GM21360 (cell line): ENCODE measurements around the gene STRN.
"Not testable (repeated sequence)": the region's sequence is repeated elsewhere in the genome, so short reads cannot be mapped to it uniquely, and the experiment has no call there.

Source experiments
- ATAC-seq: cut with Tn5 transposase; IDR thresholded peaks from one replicate; pipeline ENCODE4 v1.9.1; 2021; ENCODE audit warnings: mild to moderate bottlenecking, moderate library complexity; ENCODE audit not compliant: unreplicated experiment

STRN gene

GRCh38 chr2:36963734-36964133 is 2.6 kb downstream of the STRN start:
- no peak for ATAC-seq

DNA sequence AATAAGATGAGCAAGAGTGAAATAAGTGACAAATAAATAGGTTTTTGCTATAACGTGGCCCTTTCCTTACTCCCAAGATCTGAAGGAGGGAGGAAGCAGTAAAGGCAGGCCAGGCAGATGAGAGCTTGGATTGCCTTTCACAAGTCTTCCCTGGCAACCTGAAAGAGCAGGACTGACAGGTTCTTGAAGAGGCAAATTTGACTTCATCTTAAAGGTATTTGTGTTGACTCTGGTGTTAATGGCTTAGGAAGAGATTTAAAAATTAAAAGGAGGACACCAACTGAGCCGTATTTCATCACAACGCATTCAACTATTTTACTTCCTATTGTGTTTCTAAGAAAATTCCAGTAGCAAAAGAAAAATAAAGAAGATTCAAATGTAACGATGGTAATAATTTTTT is 3.2 kb downstream of the STRN start:
- ATAC-seq, result no peak

GRCh38 chr2:36960773-36961172 is 5.6 kb downstream of the STRN start:
- no peak for ATAC-seq

DNA sequence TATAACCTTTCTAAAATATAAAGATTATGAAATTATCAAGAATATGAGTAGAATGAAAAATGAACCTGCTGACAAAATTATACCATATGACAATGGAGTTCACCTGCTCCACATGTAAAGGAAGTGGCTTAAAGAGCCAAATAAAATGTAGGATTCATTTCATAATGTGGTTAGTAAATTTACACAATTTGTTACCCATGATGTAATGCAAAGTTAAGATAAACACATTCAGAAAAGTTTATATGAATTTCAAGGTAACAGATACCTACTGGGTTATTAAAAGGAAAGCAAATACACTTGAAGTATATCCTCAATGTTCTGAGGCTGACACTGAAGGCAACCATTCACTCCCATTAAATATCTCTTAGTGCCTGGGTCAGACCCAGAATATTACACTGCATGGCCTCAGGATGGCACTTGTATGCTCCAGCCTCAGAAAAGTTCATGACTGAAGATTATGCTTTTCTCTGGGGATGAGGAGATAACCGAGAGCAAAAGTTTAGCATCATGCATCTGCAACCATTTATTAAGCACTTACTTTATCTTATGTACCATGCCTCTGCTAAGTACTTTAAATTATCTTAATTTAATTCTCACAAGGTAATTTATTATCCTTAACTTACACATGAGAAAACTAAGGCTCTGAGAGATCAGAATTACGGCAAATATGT is 6.2 kb downstream of the STRN start:
- ATAC-seq, result no peak

GRCh38 chr2:36954977-36955607 is 11.2 kb downstream of the STRN start:
- no peak for ATAC-seq

GRCh38 chr2:36952748-36953197 is 13.6 kb downstream of the STRN start:
- ATAC-seq, result no peak

DNA sequence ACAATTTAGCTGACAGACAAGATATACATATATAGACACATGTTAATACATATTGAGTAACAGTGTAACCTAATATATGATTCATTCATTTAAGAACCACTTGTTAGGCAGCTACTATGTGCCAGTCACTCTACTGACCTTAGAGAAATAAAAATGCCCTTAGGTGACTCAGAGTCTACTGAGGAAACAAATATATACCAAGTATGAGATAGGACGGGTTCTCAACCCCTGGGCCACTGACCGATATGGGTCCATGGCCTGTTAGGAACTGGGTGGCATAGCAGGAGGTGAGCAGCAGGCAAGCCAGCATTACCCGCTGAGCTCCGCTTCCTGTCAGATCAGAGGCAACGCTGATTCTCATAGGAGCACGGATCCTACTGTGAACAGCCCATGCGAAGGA is 14.8 kb downstream of the STRN start:
- ATAC-seq, result no peak

GRCh38 chr2:36951027-36951518 is 15.3 kb downstream of the STRN start:
- ATAC-seq, result no peak

DNA sequence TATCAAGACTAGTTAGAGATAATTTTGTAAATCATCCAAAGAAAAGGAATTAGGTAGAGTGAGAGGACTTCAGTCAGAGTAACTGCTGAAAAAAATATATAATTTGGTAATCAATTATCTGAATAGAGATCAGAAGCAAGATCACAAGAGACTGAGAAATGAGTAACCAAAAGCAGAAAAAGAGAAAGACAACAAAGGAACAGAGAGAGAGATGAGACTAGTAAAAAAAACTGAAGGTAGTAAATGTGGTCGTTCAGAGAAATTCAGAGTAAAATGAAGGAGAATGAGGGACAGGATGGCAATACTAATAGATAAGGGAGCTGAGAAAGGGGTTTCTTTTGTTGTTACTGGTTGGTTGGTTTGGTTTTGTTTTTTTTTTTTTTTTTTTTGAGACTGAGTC is 16.5 kb downstream of the STRN start:
- no peak for ATAC-seq

- ATAC-seq, result not testable (repeated sequence)
Measured at GRCh38 chr2:36945240-36945639, 21.1 kb downstream of the STRN start.

DNA sequence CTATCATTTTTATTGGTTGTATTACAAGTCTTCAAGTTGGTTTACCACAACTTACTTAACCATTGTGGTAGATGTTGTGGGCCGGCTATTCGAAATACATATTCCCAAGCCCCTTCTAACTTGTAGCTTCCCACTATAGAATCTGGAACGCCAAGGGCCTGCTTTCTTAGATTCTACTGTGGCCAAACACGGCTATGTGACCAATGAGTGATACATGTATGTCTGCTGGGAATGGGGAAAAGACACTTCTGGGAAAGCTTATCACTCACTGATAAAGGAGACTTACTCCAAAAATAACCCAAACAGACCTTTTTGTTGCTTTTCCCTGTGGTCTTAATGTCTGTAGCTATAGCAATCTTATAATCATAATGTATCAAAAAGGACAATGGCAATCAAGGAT is 24.5 kb downstream of the STRN start:
- no peak for ATAC-seq

DNA sequence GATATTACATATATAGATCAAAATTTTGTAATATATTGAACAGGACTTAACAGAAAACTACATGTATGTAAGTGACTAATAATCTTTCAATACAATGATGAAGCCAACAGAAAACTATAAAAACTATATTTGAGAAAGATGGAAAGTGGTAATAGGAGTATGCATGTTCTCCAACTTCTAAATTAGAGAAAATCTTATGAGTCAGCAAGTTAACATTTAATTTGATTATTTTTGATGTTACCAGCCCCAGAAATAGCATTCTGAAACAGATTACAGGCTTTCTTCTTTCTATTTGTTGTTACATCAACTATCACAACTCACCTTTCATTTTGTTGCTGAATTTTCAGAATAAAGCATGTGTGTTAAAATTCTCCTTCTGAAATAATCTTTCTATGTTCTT is 29.8 kb downstream of the STRN start:
- not testable (repeated sequence) for ATAC-seq

DNA sequence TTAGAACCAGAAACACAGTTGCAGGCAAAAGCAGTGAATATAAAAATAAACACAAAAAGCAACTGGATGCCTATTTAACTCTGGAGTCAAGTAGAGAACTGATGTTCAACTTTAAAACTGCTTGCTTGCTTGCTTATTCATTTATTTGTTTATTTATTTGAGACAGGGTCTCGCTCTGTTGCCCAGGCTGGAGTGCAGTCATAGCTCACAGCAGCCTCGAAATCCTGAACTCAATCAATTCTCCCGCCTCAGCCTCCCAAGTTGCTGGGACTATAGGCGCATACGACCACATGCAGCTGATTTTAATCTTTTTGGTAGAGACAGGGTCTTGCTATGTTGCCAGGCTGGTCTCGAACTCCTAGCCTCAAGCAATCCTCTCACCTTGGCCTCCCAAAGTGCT is 34.6 kb downstream of the STRN start:
- ATAC-seq, result not testable (repeated sequence)

DNA sequence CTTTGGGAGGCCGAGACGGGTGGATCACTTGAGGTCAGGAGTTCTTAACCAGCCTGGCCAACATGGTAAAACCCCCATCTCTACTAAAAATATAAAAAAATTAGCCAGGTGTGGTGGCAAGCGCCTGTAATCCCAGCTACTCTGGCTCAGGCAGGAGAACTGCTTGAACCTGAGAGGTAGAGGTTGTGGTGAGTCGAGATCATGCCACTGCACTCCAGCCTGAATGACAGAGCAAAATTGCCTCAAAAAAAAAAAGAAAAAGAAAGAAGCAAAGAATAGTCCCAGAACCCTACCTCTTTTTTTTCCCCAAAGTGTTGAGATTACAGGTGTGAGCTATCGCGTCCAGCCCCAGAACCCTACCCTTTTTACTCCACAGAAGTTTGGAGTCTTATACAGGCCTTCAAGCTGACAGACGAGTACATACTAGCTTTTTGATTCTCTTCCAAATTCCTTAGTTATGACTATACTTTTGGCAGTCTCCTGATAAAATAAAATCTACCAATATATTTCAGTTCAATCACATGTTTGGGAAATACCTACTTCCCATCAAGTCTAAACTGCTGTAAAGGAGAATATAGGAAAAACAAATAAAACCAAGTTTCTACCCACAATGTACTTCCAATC is 35.4 kb downstream of the STRN start:
- not testable (repeated sequence) for ATAC-seq

DNA sequence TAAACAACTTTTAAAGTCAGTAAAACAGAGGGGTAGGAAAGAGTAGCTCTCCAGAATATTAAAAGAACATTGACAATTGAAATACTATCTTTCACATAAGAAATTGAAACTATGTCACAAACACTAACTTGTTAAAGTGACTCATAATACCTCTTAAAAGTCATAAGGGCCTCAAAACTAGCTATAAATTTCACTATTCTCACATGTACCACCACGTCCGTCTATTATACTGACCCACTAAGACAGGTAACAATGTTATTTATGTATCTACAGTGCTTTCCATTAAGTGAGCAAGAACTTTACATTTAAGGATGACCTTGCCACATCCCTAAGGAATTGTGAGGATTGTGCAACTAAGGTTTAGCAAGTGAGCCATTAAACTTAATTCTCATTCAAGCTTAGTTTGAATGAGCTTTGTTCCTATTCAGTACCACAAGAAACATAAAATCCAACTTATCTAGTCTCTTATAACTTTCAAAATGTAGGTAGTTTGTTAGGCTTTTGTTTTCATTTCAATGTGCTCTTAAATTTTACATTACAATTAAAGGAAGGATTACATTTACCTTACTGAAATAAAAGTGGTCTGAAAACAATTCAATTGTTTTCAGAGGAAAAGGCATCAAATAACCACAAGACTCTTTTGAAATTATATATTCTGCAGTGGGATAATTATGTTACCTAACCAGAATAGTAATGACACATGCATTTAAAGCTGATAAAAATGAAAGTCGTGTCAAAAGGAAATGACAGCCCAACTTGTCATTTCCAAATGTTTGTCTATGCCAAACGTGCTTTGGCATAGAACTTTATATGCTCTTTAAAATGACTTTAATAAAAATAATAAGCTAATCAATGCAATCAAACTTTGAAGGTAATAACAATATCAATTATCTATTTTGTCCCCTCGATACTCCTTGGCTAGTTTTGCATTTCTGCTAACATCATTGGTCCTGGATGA is 39.9 kb downstream of the STRN start:
- ATAC-seq, result not testable (repeated sequence)

GRCh38 chr2:36922629-36923028 is 43.7 kb downstream of the STRN start:
- not testable (repeated sequence) for ATAC-seq

DNA sequence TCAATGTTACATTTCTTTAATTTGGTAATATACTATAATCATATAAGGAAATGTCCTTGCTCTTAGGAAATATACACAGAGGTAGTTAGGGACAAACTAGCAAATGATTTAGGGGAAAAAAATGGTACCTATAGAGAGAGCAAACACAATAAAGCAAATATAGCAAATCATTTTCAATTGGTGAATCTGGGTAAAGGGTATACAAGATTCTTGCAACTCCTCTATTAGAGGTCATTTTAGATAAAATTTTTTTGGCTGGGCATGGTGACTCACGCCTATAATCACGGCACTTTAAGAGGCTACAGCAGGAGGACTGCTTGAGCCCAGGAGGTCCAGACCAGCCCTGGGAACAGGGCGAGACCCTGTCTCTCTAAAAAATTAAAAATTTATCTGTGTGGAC is 44.4 kb downstream of the STRN start:
- no peak for ATAC-seq

GRCh38 chr2:36919041-36919837 is 47.1 kb downstream of the STRN start:
- ATAC-seq, result no peak

GRCh38 chr2:36918307-36918706 is 48.0 kb downstream of the STRN start:
- ATAC-seq, result no peak

GRCh38 chr2:36915627-36916026 is 50.7 kb downstream of the STRN start:
- no peak for ATAC-seq
